Caco-2 (cell line): ENCODE data around the gene TAF4B. TPM values are rescaled to one million over a fixed set of nuclear protein-coding genes. Genes with fewer than 3 reads are reported as not detected.

Experiments used
- BruUV-seq: library from RNA; stranded (reverse); fragments of 400-500 nt; replicated peaks from 2 replicates; lab custom pipeline; 2021; lab: Mats Ljungman, UMichigan
- CTCF ChIA-PET: fragments of 300-600 bp; sonication (Branson Sonifier 250); formaldehyde crosslinking; loops from one replicate; lab custom pipeline; 2022; ENCODE audit warnings: antibody characterized with exemption; lab: Charles Lee
- POLR2A ChIA-PET: fragments of 300-600 bp; sonication (Branson Sonifier 250); formaldehyde crosslinking; loops from one replicate; lab custom pipeline; 2022; ENCODE audit warnings: antibody characterized with exemption; lab: Charles Lee
- DNase-seq, 2 experiments: peaks; one replicate each; pipeline versions ENCODE4 v3.0.0 to v3.0.0-alpha.2; 2020 to 2022
- H3K27me3 ChIP-seq: replicated peaks from 2 replicates; pipeline ENCODE4 v1.6.0; 2011; ENCODE audit warnings: low read length; ENCODE audit not compliant: control insufficient read depth, insufficient read depth
- H3K36me3 ChIP-seq: 2 replicates; pipeline ENCODE4 v1.5.1; 2011; ENCODE audit warnings: low read length; ENCODE audit not compliant: control insufficient read depth, insufficient read depth
- H3K4me1 ChIP-seq: fragments of 250-450 bp; sonication (Bioruptor Pico); 2 replicates; pipeline ENCODE4 v1.5.1; 2020; ENCODE audit warnings: mild to moderate bottlenecking
- H3K4me3 ChIP-seq: 2 replicates; pipeline ENCODE4 v1.5.1; 2011; ENCODE audit warnings: low read depth, mild to moderate bottlenecking, control low read depth, low read length
- H3K9me3 ChIP-seq: fragments of 250-450 bp; sonication (Bioruptor Pico); 2 replicates; pipeline ENCODE4 v1.5.1; 2020; ENCODE audit warnings: mild to moderate bottlenecking, moderate library complexity
- H3K27ac Mint-ChIP-seq: one replicate; pipeline ENCODE4 v1.8.0; 2022; ENCODE audit warnings: mixed read lengths; ENCODE audit not compliant: unreplicated experiment
- H3K27me3 Mint-ChIP-seq: one replicate; pipeline ENCODE4 v1.8.0; 2022; ENCODE audit warnings: mixed read lengths; ENCODE audit not compliant: insufficient read depth, unreplicated experiment
- H3K36me3 Mint-ChIP-seq: one replicate; pipeline ENCODE4 v1.8.0; 2022; ENCODE audit warnings: mild to moderate bottlenecking, mixed read lengths; ENCODE audit not compliant: insufficient read depth, unreplicated experiment
- H3K4me1 Mint-ChIP-seq: one replicate; pipeline ENCODE4 v1.8.0; 2022; ENCODE audit warnings: low read depth, mixed read lengths; ENCODE audit not compliant: unreplicated experiment
- H3K4me3 Mint-ChIP-seq: one replicate; pipeline ENCODE4 v1.8.0; 2022; ENCODE audit warnings: mild to moderate bottlenecking, moderate library complexity, mixed read lengths; ENCODE audit not compliant: unreplicated experiment
- H3K9me3 Mint-ChIP-seq: one replicate; pipeline ENCODE4 v1.8.0; 2022; ENCODE audit warnings: mixed read lengths; ENCODE audit not compliant: unreplicated experiment
- CTCF ChIP-seq, 2 experiments: fragments of 200-600 bp in 1 of 2; IDR thresholded peaks; 1 replicate in 1 of 2; 2 replicates in 1 of 2; pipeline versions ENCODE4 v1.5.1 to v1.8.0; 2011 to 2022; ENCODE audit warnings: antibody characterized with exemption in 1 of 2, control low read depth in 1 of 2, inconsistent platforms in 1 of 2, low read depth in 1 of 2, low read length in 1 of 2, mild to moderate bottlenecking in 1 of 2, moderate library complexity in 1 of 2; ENCODE audit not compliant: insufficient read depth in 1 of 2, severe bottlenecking in 1 of 2, unreplicated experiment in 1 of 2
- intact Hi-C: fragments of 100-400 bp; cut with micrococcal nuclease; formaldehyde crosslinking; loops from one replicate; pipeline ENCODE4 v1.10.0; 2022; ENCODE audit not compliant: unreplicated experiment
- total RNA-seq: library from RNA; stranded (reverse); gene quantifications from 2 replicates; pipeline ENCODE4 v1.2.3, GENCODE V29; 2022

Gene TAF4B
- total RNA-seq, 1 experiment from 2014 or later: 2.6 TPM

- DNase-seq: no peak
- Mint-ChIP-seq H3K36me3 (no peaks in the 10 kb centered on the region), H3K27ac (no peak overlapping the region), H3K4me3 (no peak overlapping the region), H3K4me1 (no peaks in the 10 kb centered on the region), H3K9me3 (no peaks in the 10 kb centered on the region), H3K27me3 (no peaks in the 10 kb centered on the region)
- Histone ChIP-seq H3K9me3 (no peaks in the 10 kb centered on the region), H3K27me3 (no peaks in the 10 kb centered on the region), H3K36me3 (no peaks in the 10 kb centered on the region), H3K4me3 (no peak overlapping the region), H3K4me1 (no peaks in the 10 kb centered on the region)
- ChIA-PET CTCF (no interaction called here), POLR2A (no interaction called here)
- BruUV-seq: no TSS peak
- no peak for TF ChIP-seq CTCF (IDR thresholded peaks at IDR 0.05; ENCODE audit: insufficient read depth in 1 of 2, low read depth in 1 of 2, low read length in 1 of 2, severe bottlenecking in 1 of 2, unreplicated experiment in 1 of 2)
- intact Hi-C loops: no loop called here
These were observed 19.8 kb upstream of the TAF4B start for GRCh38 chr18:26206488-26206887.

- no peak for TF ChIP-seq CTCF (IDR thresholded peaks at IDR 0.05; ENCODE audit: insufficient read depth in 1 of 2, low read depth in 1 of 2, low read length in 1 of 2, severe bottlenecking in 1 of 2, unreplicated experiment in 1 of 2)
- no peaks in the 10 kb centered on the region for H3K4me1 ChIP-seq
- no peak overlapping the region for H3K4me3 ChIP-seq
- no peak overlapping the region for H3K27ac Mint-ChIP-seq
- no peaks in the 10 kb centered on the region for H3K9me3 Mint-ChIP-seq
- DNase-seq: no peak
- H3K36me3 ChIP-seq: no peaks in the 10 kb centered on the region
- no TSS peak for BruUV-seq
- no peaks in the 10 kb centered on the region for H3K9me3 ChIP-seq
- intact Hi-C loops: no loop called here
- ChIA-PET POLR2A (no interaction called here), CTCF (no interaction called here)
- no peaks in the 10 kb centered on the region for H3K27me3 Mint-ChIP-seq
- H3K27me3 ChIP-seq: no peaks in the 10 kb centered on the region
- no peak overlapping the region for H3K4me3 Mint-ChIP-seq
- H3K4me1 Mint-ChIP-seq: no peaks in the 10 kb centered on the region
- H3K36me3 Mint-ChIP-seq: no peaks in the 10 kb centered on the region
These were observed 18.3 kb upstream of the TAF4B start for GRCh38 chr18:26207937-26208336.

- H3K9me3 Mint-ChIP-seq: no peaks in the 10 kb centered on the region
- TF ChIP-seq CTCF (IDR thresholded peaks at IDR 0.05; ENCODE audit: insufficient read depth in 1 of 2, low read depth in 1 of 2, low read length in 1 of 2, severe bottlenecking in 1 of 2, unreplicated experiment in 1 of 2): no peak
- no peaks in the 10 kb centered on the region for H3K4me1 ChIP-seq
- H3K9me3 ChIP-seq: no peaks in the 10 kb centered on the region
- H3K27ac Mint-ChIP-seq: no peak overlapping the region
- no peaks in the 10 kb centered on the region for H3K4me1 Mint-ChIP-seq
- intact Hi-C loops: no loop called here
- no peak overlapping the region for H3K4me3 ChIP-seq
- no peaks in the 10 kb centered on the region for H3K36me3 ChIP-seq
- H3K27me3 Mint-ChIP-seq: no peaks in the 10 kb centered on the region
- no peak for DNase-seq
- H3K36me3 Mint-ChIP-seq: no peaks in the 10 kb centered on the region
- no TSS peak for BruUV-seq
- ChIA-PET CTCF (interaction anchor here (0.5 kb wide), 1 partner anchor 202 kb away, joined by 4 read pairs; no protein-coding TSS in a partner anchor), POLR2A (no interaction called here)
- no peaks in the 10 kb centered on the region for H3K27me3 ChIP-seq
- no peak overlapping the region for H3K4me3 Mint-ChIP-seq
These were observed 17.3 kb upstream of the TAF4B start for GRCh38 chr18:26208977-26209376.
